Measurements from ENCODE around the gene CTRB1.
"Not testable (repeated sequence)": the region's sequence is repeated elsewhere in the genome, so short reads cannot be mapped to it uniquely, and the experiment has no call there.

Gene CTRB1

GRCh38 chr16:75263963-75264445 is 45.2 kb downstream of the CTRB1 start:
- TF ChIP-seq CTCF (IDR thresholded peaks at IDR 0.05) (no peak), ZFX (IDR thresholded peaks at IDR 0.05; ENCODE audit: borderline replicate concordance) (no peak)
- H3K27ac ChIP-seq: peak overlapping the region; percentile 70; the same call in 1 of the 2 replicates

DNA sequence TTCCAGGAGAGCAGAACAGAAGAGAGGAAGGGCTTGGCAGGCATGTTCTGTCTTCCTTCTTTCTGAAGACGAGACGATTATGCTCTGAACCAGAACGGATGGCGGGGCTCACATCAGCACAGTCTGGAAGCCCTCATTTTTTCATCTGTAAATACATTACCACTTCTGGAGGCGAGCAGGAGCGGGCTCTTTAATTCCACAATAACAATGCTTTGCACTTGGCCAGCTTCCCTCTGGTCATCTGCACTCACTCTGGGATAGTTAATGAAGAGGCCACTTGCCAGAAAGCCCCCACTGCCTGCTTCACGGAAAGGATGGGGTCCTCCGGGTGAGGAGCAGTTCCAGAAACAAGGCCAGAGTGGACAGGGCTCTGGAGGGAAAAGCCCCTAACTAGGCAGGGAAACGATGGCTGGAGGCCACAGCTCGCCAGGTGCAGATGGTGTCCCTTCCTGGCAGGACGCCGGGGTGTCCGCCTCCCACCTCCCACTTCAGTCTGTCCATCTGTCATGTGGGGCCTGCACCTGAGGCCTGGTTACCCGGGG is 45.7 kb downstream of the CTRB1 start:
- H3K27ac ChIP-seq: peak overlapping the region; percentile 70
- TF ChIP-seq CTCF (IDR thresholded peaks at IDR 0.05) (no peak), ZFX (IDR thresholded peaks at IDR 0.05; ENCODE audit: borderline replicate concordance) (no peak)

- peak overlapping the region; percentile 70 for H3K27ac ChIP-seq
- TF ChIP-seq ZFX (IDR thresholded peaks at IDR 0.05; ENCODE audit: borderline replicate concordance) (no peak), CTCF (IDR thresholded peaks at IDR 0.05) (no peak)
Observed at GRCh38 chr16:75264999-75265910, 46.5 kb downstream of the CTRB1 start.

DNA sequence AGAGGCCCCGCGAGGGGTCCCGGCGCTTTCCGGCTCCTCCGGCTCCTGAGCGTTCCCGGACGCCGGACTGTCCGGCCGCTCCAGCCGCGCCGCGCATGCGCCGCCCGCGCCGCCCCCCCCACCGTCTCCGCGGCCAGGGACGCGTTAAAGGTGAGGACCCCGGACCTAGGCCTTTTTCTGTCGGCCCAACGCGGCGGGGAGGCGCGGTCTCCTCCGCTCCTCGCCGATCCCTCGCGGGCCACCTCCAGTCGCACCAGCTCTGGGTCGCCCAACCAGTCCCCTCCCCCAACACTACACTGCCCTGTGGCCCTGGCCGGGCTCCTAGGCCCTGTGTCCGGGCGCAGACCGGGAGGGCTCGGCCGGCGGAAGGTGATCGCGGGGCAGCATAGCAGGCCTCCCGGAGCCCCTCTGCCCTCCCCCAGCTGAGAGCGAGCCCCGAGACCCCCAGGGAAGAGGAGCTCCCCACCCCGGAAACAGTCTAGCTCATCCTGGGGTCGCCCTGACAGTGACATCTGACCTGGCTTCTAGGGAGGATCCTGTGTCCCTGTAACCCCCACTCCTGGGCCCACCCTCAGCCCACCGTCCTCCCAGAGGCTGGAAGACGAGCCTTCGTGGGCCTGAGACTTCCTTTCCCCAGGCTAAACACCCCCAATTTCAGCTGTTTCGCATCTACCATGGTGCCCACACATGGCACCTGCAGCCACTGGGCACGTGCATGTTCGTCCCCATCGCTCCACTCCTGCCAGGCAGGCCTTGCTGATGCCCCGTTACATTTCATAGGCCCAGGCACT is 47.3 kb downstream of the CTRB1 start:
- peak overlapping the region; percentile 70 for H3K27ac ChIP-seq
- TF ChIP-seq CTCF (IDR thresholded peaks at IDR 0.05) (no peak), ZFX (IDR thresholded peaks at IDR 0.05; ENCODE audit: borderline replicate concordance) (no peak)

- H3K27ac ChIP-seq: peak overlapping the region; percentile 70
- no peak for TF ChIP-seq ZFX (IDR thresholded peaks at IDR 0.05; ENCODE audit: borderline replicate concordance)
- TF ChIP-seq CTCF (IDR thresholded peaks at IDR 0.05): no peak
Observed at GRCh38 chr16:75266738-75267630, 48.2 kb downstream of the CTRB1 start.

GRCh38 chr16:75267631-75268264 is 49.0 kb downstream of the CTRB1 start:
- TF ChIP-seq ZFX (IDR thresholded peaks at IDR 0.05; ENCODE audit: borderline replicate concordance) (no peak), CTCF (IDR thresholded peaks at IDR 0.05) (no peak)
- H3K27ac ChIP-seq: peak overlapping the region; percentile 54

- not testable (repeated sequence) for H3K27ac ChIP-seq
Observed at GRCh38 chr16:75269358-75269757, 50.6 kb downstream of the CTRB1 start.
